LHCN-M2 (cell line): Measurements from ENCODE around the gene ENO1. TPM values are rescaled to one million over a fixed set of nuclear protein-coding genes. Genes with fewer than 3 reads are reported as not detected.

Source experiments
- DNase-seq: peaks from one replicate; pipeline ENCODE4 v3.0.0-alpha.2; 2012; ENCODE audit warnings: low read depth
- total RNA-seq: library from RNA; depleted of rRNA; stranded (reverse); fragments of >200 nt; gene quantifications from 2 replicates; pipeline ENCODE4 v1.2.3, GENCODE V29; 2014

The ENO1 gene
- total RNA-seq, 1 experiment from 2014 or later: 2,184 TPM

DNA sequence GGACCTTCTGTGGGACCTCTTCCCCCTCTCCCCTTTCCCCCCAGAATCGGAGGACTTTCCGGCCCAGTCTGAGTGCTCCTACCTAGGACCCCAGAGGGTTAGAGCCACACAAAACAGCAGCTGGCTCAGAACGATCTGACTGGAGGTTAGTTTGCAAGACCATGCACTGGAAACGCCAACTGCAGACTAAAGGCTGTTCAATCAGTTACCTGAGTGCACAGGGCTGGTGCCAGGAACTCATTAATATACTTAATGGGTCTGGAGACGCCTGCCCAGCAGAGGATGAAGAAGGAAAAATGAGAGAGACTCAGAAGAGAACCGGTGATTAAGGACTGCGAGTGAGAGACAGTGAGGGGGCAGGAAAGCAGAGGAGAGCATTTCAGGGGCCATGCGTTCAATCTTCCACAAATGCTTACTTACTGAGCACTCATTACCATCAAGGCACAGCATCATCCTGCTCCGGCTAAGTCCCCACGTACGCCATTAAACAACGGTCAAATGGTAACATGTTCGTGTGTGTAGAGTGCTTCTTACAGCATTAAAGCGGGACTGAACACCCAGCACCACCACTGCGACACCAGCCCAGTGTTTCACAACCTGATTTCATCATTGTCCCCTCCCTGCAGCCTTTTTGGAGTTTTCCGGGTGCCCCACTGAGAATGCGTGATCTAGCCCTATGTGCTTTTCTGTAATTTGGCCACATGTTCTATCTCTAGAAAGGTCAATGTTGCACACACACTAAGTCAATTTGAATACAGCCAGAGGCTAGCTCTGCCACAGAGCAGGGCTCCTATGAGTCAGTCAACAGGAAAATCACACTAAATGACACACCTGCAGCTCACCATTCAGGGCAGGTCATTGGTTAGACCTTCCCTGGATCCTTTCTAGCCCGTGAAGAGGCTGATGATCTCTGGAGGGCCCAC is 7.6 kb downstream of the ENO1 start:
- no peak for DNase-seq

DNA sequence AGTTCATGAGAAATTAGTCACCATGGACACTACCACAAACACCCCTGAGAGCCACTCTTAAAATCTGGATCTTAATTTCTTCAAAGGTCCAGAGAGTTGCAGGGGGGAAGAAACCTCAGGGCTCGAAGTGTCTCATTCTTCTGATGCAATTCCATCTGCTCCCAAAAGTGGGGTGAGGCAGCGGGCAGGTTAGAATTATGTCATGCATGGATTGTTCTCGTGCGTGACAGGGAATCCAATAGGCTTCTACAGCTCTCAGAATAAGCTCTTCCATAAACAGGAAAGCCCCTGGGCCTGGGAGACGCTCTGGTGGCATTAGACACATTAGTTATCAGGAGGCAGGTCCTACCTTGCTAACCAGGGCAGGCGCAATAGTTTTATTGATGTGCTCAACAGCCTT is 8.4 kb downstream of the ENO1 start:
- DNase-seq: no peak

DNA sequence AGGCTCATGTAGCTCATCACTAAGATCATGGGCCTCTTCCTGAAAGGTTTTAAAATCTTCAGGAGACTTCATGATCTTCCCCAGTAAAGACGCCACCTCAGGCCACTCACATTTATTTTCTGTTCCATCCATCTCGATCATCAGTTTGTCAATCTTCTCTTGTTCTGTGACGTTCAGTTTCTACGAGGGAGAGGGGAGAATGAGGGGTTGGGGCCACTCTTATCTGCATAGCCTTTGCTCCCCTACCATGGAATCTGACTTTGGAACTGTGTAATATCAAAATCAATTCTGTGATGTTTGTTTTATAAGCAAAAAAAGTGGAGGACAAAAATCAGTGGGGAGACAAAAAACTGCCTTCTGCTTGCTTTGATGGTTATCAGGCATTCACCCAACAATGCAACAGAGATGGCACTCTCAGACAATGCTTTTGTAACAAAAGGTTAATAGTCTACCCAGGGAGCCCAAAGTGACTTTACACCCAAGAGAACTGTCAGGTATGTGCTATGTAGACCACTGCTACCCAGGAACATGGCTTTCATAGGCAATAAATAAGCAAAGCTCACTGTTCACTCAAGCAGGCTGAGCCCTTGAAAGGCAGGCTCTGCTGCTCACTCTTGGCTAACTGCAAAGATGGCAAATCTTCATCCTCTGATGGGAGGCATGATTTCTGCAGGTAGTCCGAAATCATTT is 10.5 kb downstream of the ENO1 start:
- DNase-seq: no peak

DNA sequence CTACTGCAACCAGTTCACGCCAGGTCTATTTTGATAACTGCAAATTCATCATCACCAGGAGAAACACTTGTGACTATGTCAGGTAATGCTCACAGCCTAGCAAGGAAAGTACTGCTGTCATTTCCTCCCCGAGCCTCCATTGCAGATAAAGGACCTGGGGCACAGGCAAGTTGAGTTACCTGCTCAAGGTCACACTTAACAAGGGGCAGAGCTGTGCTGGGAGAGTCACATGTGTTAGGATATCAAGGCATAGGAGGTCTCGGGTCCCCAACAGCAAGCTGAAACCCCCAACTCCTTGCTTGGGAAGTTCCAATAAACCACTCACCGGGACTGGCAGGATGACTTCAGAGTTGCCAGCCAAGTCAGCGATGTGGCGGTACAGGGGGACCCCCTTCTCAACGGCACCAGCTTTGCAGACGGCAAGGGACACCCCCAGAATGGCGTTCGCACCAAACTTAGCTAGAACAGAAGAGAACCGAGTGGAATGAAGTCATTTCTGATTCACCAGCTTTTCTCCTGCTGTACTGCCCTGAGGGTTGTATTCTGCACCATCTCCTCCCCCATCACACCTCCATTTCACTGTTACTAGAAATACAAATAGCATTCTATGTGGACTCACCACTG is 11.6 kb downstream of the ENO1 start:
- no peak for DNase-seq

DNA sequence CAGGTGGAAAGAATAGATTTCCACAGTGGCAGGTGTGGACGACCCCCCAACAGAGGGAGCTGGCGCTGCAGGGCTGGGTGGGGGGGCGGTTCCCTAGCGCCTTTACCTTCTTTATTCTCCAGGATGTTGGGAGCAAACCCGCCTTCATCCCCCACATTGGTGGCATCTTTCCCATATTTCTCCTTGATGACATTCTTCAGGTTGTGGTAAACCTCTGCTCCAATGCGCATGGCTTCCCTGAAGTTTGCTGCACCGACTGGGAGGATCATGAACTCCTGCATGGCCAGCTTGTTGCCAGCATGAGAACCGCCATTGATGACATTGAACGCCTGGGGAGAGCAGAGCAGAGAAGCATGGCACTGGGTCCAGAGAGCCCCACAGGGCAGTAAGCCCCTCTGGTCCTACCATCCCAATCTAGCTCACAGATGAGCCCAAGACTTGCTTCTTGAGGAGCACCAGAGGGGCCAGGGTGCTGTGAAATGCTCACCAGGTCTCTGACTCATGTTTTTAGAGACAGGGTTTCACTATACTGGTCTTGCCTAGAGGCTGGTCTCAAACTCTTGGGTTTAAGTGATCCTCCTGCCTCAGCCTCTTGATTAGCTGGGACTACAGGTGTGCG is 12.2 kb downstream of the ENO1 start:
- DNase-seq: no peak

DNA sequence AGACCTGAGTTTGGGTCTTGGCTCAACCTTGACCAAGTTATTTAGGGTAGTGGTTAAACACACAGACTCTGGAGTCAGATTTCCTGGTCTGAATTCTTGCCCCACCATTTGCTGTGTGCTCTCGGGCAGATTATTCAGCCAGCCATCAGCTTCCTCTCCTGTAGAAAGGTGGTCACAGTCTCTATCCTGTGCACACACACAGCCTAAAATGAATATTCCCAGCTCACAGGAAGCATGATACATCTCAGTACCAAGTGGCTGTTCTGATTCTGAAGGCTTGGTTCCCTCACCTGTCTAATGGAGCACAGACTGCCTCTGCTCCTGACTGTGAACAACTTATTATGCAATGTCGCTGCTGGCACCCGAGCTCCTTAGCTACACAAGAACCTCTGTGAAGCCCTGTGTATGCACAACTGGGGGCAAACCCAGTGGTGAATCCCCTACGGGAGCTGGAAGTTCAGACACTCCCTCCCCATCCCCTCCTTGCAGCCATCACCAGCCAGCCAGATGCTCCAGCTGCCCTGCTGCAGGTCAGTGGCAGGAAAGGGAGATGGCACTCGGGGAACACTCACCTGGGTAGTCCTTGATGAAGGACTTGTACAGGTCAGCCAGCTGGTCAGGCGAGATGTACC is 13.7 kb downstream of the ENO1 start:
- no peak for DNase-seq

DNA sequence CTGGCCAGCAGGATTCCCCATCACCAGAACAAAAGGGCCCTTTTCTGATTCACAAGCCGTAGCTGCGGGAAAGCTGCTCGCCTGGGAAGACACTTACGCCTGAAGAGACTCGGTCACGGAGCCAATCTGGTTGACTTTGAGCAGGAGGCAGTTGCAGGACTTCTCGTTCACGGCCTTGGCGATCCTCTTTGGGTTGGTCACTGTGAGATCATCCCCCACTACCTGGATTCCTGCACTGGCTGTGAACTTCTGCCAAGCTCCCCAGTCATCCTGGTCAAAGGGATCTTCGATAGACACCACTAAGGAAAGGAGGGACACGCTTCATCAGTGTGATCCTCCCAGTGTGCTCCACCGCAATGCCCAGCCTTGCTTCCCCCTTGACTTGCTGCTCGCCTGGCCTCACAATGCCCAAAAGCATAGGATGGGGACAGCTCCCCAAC is 14.7 kb downstream of the ENO1 start:
- no peak for DNase-seq

DNA sequence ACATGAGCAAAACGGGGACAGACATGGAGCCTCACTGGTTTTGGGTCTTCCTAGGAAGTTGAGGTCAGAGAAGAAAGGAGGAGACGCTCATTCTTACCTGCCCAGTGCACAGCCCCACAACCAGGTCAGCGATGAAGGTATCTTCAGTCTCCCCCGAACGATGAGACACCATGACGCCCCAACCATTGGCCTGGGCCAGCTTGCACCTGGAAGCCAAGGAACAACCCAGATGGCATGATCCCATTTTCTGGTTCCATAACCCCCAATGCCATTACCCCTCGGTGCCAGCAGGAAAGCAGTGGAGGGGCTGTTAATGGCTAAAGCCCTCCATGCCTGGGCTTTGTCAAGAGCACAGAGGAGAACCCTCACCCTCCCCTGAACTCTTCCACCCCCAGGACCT is 15.3 kb downstream of the ENO1 start:
- no peak for DNase-seq

DNA sequence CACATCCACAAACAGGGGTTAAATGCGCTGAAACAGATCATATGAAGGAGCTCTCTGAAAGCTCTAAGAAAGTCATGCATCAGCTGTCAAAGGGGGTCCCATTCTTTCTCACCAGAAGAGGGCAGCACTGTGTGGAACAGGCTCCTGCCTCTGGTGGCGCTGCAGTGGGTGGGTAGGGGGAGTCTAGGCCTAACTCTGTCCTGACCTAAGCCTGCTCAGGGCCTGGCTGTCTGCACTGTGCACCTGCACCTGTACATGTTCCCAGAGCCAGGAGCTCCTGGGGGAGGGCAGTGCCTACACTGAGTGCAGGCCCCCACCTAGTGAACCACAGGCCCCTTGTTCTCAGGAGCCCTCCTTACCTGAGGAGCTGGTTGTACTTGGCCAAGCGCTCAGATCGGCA is 16.0 kb downstream of the ENO1 start:
- DNase-seq: no peak

DNA sequence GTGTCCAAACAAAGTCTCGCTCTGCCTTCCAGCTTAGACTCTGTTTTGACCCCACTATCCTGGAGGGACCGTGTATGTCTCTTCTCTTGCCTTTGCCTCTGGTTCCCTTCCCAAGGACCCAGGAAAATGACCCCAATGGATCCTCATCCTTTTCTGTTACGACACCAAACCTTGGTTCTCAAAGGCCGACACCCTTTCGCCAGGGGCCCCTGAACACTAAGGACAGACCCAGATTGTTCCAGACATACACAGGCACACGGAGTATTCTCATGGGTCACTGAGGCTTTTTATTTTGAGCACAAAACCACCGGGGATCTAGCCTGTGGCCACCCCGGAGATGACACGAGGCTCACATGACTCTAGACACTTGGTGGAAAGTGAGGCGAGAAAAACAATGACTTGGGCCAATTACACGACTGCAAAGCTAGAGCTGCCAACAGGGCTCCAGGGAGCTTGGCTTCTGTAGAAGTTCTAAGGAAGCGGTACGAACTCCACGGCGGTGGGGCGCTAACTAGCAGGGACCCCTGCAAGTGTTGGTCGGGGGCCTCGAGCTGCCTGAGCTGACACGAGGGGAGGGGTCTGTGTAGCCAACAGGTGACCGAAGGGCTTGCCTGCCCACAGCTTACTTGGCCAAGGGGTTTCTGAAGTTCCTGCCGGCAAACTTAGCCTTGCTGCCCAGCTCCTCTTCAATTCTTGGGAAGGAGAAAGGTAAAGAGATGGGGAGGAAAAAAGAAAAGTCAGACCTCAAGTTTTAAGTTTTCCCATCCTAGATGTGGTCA is 17.6 kb downstream of the ENO1 start:
- no peak for DNase-seq

DNA sequence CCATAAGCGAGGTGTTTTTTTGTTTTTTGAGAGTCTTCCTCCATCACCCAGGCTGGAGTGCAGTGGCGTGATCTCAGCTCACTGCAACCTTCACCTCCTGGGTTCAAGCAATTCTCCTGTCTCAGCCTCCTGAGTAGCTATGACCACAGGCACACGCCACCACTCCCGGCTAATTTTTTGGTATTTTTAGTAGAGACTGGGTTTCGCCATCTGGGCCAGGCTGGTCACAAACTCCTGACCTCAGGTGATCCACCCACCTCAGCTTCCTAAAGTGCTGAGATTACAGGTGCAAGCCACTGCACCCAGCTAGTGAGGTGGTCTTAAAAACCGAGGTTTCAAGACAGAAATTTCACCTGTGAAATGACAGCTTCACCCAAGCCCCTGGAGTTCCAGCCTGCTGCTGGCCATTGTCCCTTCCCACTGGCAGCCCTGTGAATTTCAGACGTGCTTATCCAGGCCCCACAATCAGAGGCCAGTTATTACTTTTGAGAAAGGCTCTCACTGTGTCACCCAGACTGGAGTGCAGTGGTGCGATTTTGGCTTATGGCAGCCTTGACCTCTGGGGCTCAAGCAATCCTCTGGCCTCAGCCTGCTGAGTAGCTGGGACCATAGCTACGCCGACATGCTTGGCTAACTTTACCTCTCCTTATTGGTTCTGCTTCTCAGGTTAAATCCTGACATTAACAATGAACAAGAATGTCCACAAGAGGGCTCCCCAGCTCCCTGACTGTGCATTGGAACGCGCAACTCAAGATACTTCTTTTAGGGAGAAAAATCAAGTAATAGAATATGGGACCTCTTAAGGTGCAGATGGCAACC is 19.4 kb downstream of the ENO1 start:
- peak; percentile 71 for DNase-seq

DNA sequence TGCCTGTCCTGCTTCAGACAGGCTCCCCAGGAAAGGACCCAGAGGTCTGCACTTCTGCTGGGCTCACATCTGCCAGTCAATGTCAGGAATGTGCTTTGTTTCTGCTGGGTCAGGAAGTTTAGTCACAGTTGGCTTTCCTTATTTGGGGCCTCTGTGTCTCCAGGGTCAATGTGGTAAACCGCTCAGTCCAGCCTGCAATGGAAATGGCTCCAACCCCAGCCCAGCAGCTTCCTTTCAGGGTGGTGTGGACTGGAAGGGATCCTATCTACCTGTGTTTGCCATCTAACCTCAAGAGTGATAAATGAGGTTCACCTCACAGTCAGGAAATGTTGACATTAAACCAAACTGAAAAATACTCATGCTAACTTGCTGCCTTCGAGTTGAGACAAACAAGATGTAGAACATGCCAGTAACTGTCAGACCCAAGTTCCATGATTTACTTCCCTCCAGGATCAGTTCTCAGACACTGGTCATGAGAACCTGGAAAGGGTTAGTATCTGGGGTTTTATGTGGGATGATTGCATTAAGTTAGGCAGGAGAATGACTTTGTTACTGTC is 20.3 kb downstream of the ENO1 start:
- DNase-seq: peak; percentile 95

DNA sequence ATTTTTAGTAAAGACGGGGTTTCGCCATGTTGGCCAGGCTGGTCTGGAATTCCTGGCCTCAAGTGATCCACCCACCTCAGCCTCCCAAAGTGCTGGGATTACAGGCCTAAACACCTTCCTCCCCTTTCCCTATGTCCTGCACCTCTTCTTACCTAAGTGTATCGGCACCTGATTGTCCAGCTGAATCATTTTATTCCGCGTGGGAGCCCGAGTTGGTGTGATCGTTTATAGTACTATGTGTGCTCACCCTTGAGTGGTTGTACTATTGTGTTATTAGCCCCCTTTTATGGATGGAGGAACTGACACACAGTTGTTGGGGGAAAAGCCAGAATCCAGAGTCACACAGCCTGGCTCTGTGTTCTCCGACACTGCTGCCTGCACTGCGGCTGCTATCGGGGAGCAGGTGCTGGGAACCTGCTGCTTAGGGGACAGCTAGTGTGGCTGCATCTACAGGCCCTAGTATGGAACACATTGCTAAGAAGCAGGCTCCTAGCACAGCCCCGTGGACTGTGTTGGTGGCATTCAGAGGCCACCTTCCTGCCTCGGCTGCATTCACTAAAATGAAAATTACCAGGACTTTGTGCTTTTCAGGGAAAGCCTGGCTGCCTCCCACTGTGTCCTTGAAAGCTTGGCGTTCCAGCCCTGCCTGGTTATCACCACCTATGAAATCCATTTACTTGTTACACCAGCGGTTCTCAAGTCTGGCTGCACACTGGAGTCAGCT is 21.6 kb downstream of the ENO1 start:
- no peak for DNase-seq

DNA sequence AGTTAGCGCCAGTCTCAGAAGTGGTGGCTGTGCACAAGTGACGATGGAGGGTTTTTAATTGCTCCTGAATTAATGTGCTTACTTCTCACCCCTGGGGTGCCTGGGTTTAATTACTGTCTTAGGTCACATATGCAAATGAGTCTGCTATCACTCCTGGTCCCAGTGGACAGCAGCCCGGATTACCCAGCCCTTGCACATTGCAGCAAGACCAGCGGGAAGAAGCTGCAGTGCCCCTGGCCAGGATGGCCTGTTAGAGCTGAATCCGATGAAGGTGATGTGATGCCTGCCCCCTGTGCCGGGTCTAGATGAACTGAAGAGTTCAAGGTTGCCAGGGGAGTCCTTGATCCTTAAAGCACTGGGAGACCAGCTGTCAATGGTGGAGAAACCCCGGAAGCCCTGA is 24.2 kb downstream of the ENO1 start:
- no peak for DNase-seq

DNA sequence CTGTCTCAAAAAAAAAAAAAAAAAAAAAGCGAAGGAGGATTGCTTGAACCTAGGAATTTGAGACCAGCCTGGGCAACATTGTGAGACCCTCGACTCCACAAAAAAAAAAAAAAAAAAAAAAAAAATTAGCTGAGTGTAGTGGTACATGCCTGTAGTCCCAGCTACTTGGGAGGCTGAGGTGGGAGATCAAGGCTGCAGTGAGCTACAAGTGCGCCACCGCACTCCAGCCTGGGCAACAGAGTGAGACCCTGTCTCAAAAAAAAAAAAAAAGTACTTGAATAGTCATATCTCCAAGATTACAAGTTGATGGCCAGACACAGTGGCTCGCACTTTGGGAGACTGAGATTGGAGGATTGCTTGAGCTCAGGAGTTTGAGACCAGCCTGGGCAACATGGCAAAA is 27.4 kb downstream of the ENO1 start:
- DNase-seq: no peak

DNA sequence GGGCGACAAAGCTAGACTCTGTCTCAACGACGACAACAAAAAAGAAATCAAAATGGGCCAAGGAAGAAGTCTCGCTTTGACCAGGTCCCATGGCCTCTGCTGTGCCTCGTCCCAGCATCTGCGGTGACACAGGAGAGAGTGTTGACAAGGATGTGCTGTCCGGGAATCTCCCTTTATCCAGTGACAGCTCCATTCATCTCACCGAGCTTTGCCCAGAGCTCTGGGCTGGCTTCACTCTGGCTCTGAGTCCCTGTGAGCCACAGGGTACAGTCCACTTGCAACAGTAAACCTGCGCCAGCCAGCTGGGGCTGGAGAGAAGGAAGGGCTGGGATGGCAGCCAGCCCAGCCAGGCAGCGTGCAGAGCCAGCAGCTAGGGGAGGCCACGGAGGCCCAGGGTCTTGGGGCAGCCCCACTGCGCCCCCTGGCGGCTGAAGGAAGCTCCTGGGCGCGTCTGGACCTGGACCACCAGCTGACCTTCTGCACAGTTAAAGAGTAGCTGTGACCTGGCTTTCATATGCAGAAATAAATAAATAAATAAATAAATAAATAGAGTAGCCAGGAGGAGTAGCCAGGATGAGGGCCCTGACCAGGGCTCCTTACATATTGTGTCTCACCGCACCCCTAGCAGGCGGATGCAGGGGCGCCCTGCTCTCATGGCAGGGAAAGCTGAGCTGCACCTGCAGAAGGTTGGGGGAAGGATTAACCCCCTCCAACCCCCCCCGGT is 29.7 kb downstream of the ENO1 start:
- peak; percentile 93 for DNase-seq

DNA sequence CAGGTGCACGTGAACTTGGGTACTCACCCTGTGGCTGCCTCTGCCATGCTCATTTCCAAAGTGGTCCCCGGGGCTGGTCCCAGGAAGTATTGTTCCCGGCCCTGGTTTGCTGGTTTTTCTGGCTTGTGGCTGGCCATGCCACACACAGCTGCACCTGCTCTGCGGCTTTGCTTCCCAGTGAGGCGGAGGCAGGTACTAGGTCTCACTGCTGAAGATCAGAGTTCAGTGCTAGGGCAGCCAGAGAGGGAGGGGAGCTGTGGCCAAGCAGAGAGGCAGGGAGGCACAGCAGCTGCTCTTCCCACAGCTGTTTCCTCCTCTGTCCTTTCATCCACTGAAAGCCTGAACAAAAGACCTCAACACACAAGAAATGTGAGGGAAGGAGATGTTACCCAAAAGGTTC is 30.5 kb downstream of the ENO1 start:
- DNase-seq: peak; percentile 88

DNA sequence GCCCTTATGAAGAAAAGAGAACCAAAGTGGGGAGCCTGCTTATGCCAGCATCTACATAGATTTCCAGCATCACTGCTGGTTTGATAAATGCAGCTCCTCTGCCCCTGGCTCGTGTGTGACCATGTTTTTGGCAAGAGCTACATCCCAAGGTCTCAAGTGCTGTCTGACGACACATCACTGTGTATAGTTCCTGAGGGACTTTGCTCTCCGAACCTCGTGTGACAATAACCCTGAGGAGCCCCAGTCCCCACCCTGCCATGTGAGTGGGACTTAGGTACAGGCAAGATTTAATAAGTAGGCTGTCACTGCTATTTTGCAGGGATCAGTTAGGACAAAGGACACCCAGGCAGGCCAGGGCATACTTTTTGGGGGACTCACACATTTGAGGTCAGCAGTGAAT is 32.2 kb downstream of the ENO1 start:
- no peak for DNase-seq
